NCI-H1417 (cell line): Measurements from ENCODE around the gene PGAM2.
"Not testable (repeated sequence)": the region's sequence is repeated elsewhere in the genome, so short reads cannot be mapped to it uniquely, and the experiment has no call there.

ENCODE experiments used
- DNase-seq, 3 experiments: peaks; one replicate each; lab custom pipeline; 2025; lab: John Stamatoyannopoulos, UW

PGAM2 gene

GRCh38 chr7:44050121-44050914 is 15.0 kb downstream of the PGAM2 start:
- DNase-seq: no peak

GRCh38 chr7:44048031-44048795 is 17.2 kb downstream of the PGAM2 start:
- DNase-seq: no peak

- DNase-seq: no peak
These were observed 18.9 kb downstream of the PGAM2 start for GRCh38 chr7:44046321-44047061.

- DNase-seq: no peak
These were observed 19.9 kb downstream of the PGAM2 start for GRCh38 chr7:44045226-44046014.

- peak; percentile 85 to 88 (median 85) for DNase-seq
These were observed 20.8 kb downstream of the PGAM2 start, which contains the start of gene DBNL for GRCh38 chr7:44044315-44045225. DBNL (plus strand) TSS chr7:44044702; CDS start chr7:44044738, 36 bp downstream.

GRCh38 chr7:44043902-44044301 is 21.5 kb downstream of the PGAM2 start:
- no peak for DNase-seq

- no peak for DNase-seq
These were observed 23.1 kb downstream of the PGAM2 start for GRCh38 chr7:44042221-44042620.

GRCh38 chr7:44040493-44040891 is 24.9 kb downstream of the PGAM2 start:
- peak; percentile 45 to 67 (median 64) for DNase-seq

- peak in 1 of 3 experiments; percentile 8 for DNase-seq
These were observed 25.4 kb downstream of the PGAM2 start for GRCh38 chr7:44039800-44040492.

GRCh38 chr7:44038961-44039558 is 26.3 kb downstream of the PGAM2 start:
- DNase-seq: peak; percentile 93 to 99 (median 97)

GRCh38 chr7:44038553-44038952 is 26.8 kb downstream of the PGAM2 start:
- DNase-seq: not testable (repeated sequence)

GRCh38 chr7:44037951-44038350 is 27.4 kb downstream of the PGAM2 start:
- DNase-seq: not testable (repeated sequence)

GRCh38 chr7:44036364-44036763 is 29.0 kb downstream of the PGAM2 start:
- peak in 2 of 3 experiments; percentile 12 to 25 for DNase-seq

- DNase-seq: not testable (repeated sequence)
These were observed 31.2 kb downstream of the PGAM2 start for GRCh38 chr7:44033971-44034844.

GRCh38 chr7:44032031-44032430 is 33.3 kb downstream of the PGAM2 start:
- not testable (repeated sequence) for DNase-seq

GRCh38 chr7:44031319-44031718 is 34.0 kb downstream of the PGAM2 start:
- not testable (repeated sequence) for DNase-seq

GRCh38 chr7:44030029-44030428 is 35.3 kb downstream of the PGAM2 start:
- DNase-seq: not testable (repeated sequence)

GRCh38 chr7:44029433-44029832 is 35.9 kb downstream of the PGAM2 start:
- not testable (repeated sequence) for DNase-seq
